ENCODE data around the gene HHAT. TPM values are rescaled to one million over a fixed set of nuclear protein-coding genes. Genes with fewer than 3 reads are reported as not detected.

HHAT gene
- total RNA-seq, 3 donors from 2014 or later, result 3.8 to 31.6 (median 15.1) TPM

- no peak for DNase-seq (ENCODE audit: low spot score in 2 of 2)
- no peak for TF ChIP-seq POLR2AphosphoS5 (IDR thresholded peaks at IDR 0.05)
- TF ChIP-seq CTCF (IDR thresholded peaks at IDR 0.05), result no peak
- H3K36me3 ChIP-seq, result no peaks in the 10 kb centered on the region
- no peak overlapping the region for H3K4me3 ChIP-seq
- no peaks in the 10 kb centered on the region for H3K4me1 ChIP-seq
- no peaks in the 10 kb centered on the region for H3K9me3 ChIP-seq
- no peaks in the 10 kb centered on the region for H3K27me3 ChIP-seq
- intact Hi-C loops (cut with DNase I; ENCODE audit: low total_unique reads), result no loop called here
- H3K27ac ChIP-seq, result no peak overlapping the region
These were observed 368.5 kb downstream of the HHAT start for GRCh38 chr1:210697185-210697584.

DNA sequence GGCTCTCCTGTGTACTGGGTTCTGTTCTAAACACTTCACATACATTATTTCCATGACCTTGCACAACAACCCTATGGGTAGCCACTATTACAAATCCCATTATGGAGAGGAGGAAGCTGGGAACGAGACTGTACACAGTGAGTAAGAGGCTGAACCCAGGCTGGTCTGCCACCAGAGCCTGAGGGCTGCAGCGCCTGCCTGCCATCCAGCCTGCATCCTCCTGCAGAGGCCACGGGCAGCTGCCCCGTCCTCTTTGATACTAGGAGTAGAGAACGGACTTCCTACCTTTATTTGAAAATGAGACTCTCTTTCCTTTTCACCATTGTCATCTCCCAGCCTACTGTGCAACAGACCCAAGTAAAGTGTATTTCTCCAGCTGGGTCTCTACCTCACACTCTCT lies 370.0 kb downstream of the HHAT start:
- Histone ChIP-seq H3K27me3 (no peaks in the 10 kb centered on the region), H3K36me3 (no peaks in the 10 kb centered on the region), H3K4me3 (no peak overlapping the region), H3K4me1 (no peaks in the 10 kb centered on the region), H3K27ac (no peak overlapping the region), H3K9me3 (no peaks in the 10 kb centered on the region)
- intact Hi-C loops (cut with DNase I; ENCODE audit: low total_unique reads), result loop anchor here (1.0 kb wide), 1 partner anchor 26 kb away; no protein-coding TSS in a partner anchor
- no peak for TF ChIP-seq POLR2A (IDR thresholded peaks at IDR 0.05)
- no peak for TF ChIP-seq CTCF (IDR thresholded peaks at IDR 0.05)
- no peak for TF ChIP-seq POLR2AphosphoS5 (IDR thresholded peaks at IDR 0.05)
- DNase-seq (ENCODE audit: low spot score in 2 of 2), result no peak

GRCh38 chr1:210700083-210700482 lies 371.4 kb downstream of the HHAT start:
- TF ChIP-seq POLR2AphosphoS5 (IDR thresholded peaks at IDR 0.05), result no peak
- no peak for TF ChIP-seq POLR2A (IDR thresholded peaks at IDR 0.05)
- TF ChIP-seq CTCF (IDR thresholded peaks at IDR 0.05), result no peak
- no peaks in the 10 kb centered on the region for H3K27me3 ChIP-seq
- intact Hi-C loops (cut with DNase I; ENCODE audit: low total_unique reads), result no loop called here
- no peak for DNase-seq (ENCODE audit: low spot score in 2 of 2)
- no peak overlapping the region for H3K4me3 ChIP-seq
- no peak overlapping the region for H3K27ac ChIP-seq
- H3K36me3 ChIP-seq, result no peaks in the 10 kb centered on the region
- no peaks in the 10 kb centered on the region for H3K4me1 ChIP-seq
- H3K9me3 ChIP-seq, result no peaks in the 10 kb centered on the region

DNA sequence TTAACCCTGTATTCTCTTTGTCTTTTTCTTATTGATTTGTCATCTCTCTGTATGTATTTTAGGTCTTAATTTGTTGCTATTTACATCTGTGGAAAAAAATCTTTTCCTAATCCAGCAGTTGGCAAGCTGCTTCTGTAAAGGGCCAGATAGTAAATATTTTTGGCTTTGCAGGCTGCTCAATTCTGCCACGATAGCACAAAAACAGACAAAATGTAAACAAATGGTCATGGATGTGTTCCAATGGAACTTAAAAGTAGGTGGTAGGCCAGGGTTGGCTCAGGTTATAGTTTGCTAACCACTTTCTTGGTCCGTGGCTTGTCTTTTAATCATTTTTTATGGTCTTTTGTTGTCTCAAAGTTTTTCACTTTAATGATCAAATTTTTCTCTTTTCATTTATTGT lies 371.8 kb downstream of the HHAT start:
- Histone ChIP-seq H3K27me3 (no peaks in the 10 kb centered on the region), H3K4me1 (no peaks in the 10 kb centered on the region), H3K27ac (no peak overlapping the region), H3K9me3 (no peaks in the 10 kb centered on the region), H3K36me3 (no peaks in the 10 kb centered on the region), H3K4me3 (no peak overlapping the region)
- intact Hi-C loops (cut with DNase I; ENCODE audit: low total_unique reads), result no loop called here
- TF ChIP-seq POLR2AphosphoS5 (IDR thresholded peaks at IDR 0.05) (no peak), POLR2A (IDR thresholded peaks at IDR 0.05) (no peak), CTCF (IDR thresholded peaks at IDR 0.05) (no peak)
- no peak for DNase-seq (ENCODE audit: low spot score in 2 of 2)

GRCh38 chr1:210702506-210702905 lies 373.8 kb downstream of the HHAT start:
- H3K36me3 ChIP-seq, result no peaks in the 10 kb centered on the region
- H3K27me3 ChIP-seq, result no peaks in the 10 kb centered on the region
- no peaks in the 10 kb centered on the region for H3K4me1 ChIP-seq
- H3K9me3 ChIP-seq, result no peaks in the 10 kb centered on the region
- intact Hi-C loops (cut with DNase I; ENCODE audit: low total_unique reads), result no loop called here
- DNase-seq (ENCODE audit: low spot score in 2 of 2), result no peak
- H3K4me3 ChIP-seq, result no peak overlapping the region
- H3K27ac ChIP-seq, result no peak overlapping the region
- TF ChIP-seq CTCF (IDR thresholded peaks at IDR 0.05) (no peak), POLR2AphosphoS5 (IDR thresholded peaks at IDR 0.05) (no peak), POLR2A (IDR thresholded peaks at IDR 0.05) (no peak)

Data from breast epithelium (tissue), 4 donors.